K562 (cell line): ENCODE results near the gene RAB5A. TPM values are rescaled to one million over a fixed set of nuclear protein-coding genes. Genes with fewer than 3 reads are reported as not detected.

Experiments
- BHLHE40 ChIP-seq: IDR thresholded peaks from 2 replicates; pipeline ENCODE4 v1.6.1; 2011; ENCODE audit warnings: low read length, improper control_type of control experiment
- CEBPB ChIP-seq: fragments of 450-650 bp; IDR thresholded peaks from 2 replicates; pipeline ENCODE4 v1.6.1; 2016; ENCODE audit warnings: missing genetic modification characterization, missing compliant biosample characterization
- DMBX1 ChIP-seq: fragments of 250-450 bp; sonication (Bioruptor Pico); IDR thresholded peaks from 2 replicates; pipeline ENCODE4 v1.8.0; 2022; ENCODE audit warnings: inconsistent platforms, mild to moderate bottlenecking, moderate library complexity, borderline replicate concordance
- ELF4 ChIP-seq: fragments of 450-650 bp; formaldehyde crosslinking; IDR thresholded peaks from 2 replicates; pipeline ENCODE4 v1.4.0; 2022; ENCODE audit warnings: missing genetic modification characterization
- GTF2A2 ChIP-seq: IDR thresholded peaks from 2 replicates; pipeline ENCODE4 v1.6.1; 2016; ENCODE audit warnings: mild to moderate bottlenecking, missing genetic modification characterization, missing compliant biosample characterization
- HDAC3 ChIP-seq: fragments of 450-650 bp; IDR thresholded peaks from 2 replicates; pipeline ENCODE4 v1.6.1; 2018; ENCODE audit warnings: borderline replicate concordance, mild to moderate bottlenecking, moderate library complexity; ENCODE audit not compliant: partially characterized antibody
- MYC ChIP-seq, 2 experiments: fragments of 250-450 bp in 1 of 2; sonication (Bioruptor Pico) in 1 of 2; IDR thresholded peaks; 2 replicates each; pipeline versions ENCODE4 v1.5.1 to v1.6.1; 2012 to 2021; ENCODE audit warnings: low read depth in 2 of 2, borderline replicate concordance in 1 of 2, improper control_type of control experiment in 1 of 2, low read length in 1 of 2, mild to moderate bottlenecking in 1 of 2, moderate library complexity in 1 of 2
- NBN ChIP-seq: fragments of 450-650 bp; IDR thresholded peaks from 2 replicates; pipeline ENCODE4 v1.6.1; 2016; ENCODE audit warnings: low read depth, mild to moderate bottlenecking
- TAF1 ChIP-seq: IDR thresholded peaks from 2 replicates; pipeline ENCODE4 v1.6.1; 2011; ENCODE audit warnings: mild to moderate bottlenecking, low read length, moderate library complexity; ENCODE audit not compliant: insufficient read depth, control insufficient read depth, severe bottlenecking; ENCODE audit errors: extremely low read depth
- TARDBP ChIP-seq: fragments of 450-650 bp; IDR thresholded peaks from 2 replicates; pipeline ENCODE4 v1.6.1; 2016
- TRIM25 ChIP-seq: fragments of 450-650 bp; IDR thresholded peaks from 2 replicates; pipeline ENCODE4 v1.7.0; 2016; ENCODE audit warnings: borderline replicate concordance
- ZNF174 ChIP-seq: fragments of 250-450 bp; sonication (Bioruptor Pico); IDR thresholded peaks from 2 replicates; pipeline ENCODE4 v1.4.0; 2020; ENCODE audit warnings: mild to moderate bottlenecking
- ZNF232 ChIP-seq: sonication (generic); formaldehyde crosslinking; IDR thresholded peaks from 2 replicates; pipeline ENCODE4 v1.8.0; 2022; ENCODE audit warnings: mild to moderate bottlenecking, missing genetic modification reagents
- ZNF311 ChIP-seq: fragments of 250-450 bp; sonication (Bioruptor Pico); IDR thresholded peaks from 2 replicates; pipeline ENCODE4 v1.4.0; 2020; ENCODE audit warnings: mild to moderate bottlenecking, moderate library complexity
- ZNF584 ChIP-seq: fragments of 200-800 bp; sonication (Bioruptor generic); IDR thresholded peaks from 2 replicates; pipeline ENCODE4 v1.6.1; 2016; ENCODE audit warnings: low read depth, mild to moderate bottlenecking, missing genetic modification characterization, missing compliant biosample characterization
- ZNF589 ChIP-seq: fragments of 200-800 bp; sonication (Bioruptor generic); IDR thresholded peaks from 2 replicates; pipeline ENCODE4 v1.6.1; 2016; ENCODE audit warnings: low read depth, missing genetic modification characterization, missing compliant biosample characterization
- ZNF764 ChIP-seq: fragments of 250-450 bp; sonication (Bioruptor Pico); IDR thresholded peaks from 2 replicates; pipeline ENCODE4 v1.4.0; 2020; ENCODE audit warnings: low read depth, mild to moderate bottlenecking, moderate library complexity
- ZNF79 ChIP-seq: fragments of 250-450 bp; sonication (Bioruptor Pico); IDR thresholded peaks from 2 replicates; pipeline ENCODE4 v1.4.0; 2020; ENCODE audit warnings: low read depth, mild to moderate bottlenecking, moderate library complexity
- ZZZ3 ChIP-seq: fragments of 450-650 bp; IDR thresholded peaks from 2 replicates; pipeline ENCODE4 v1.6.1; 2016; ENCODE audit warnings: antibody characterized with exemption, mild to moderate bottlenecking, moderate library complexity
- polyA plus RNA-seq, 8 experiments: library from polyadenylated mRNA; depleted of rRNA in 4 of 8; stranded (reverse) in 5 of 8; unstranded in 3 of 8; fragments of >200 nt; fragmentation: Nextera tagmentation in 2 of 8; fragmentation: Illumina TruSeq in 1 of 8; extraction: Ambion mirVana in 2 of 8; extraction: Trizol in 1 of 8; gene quantifications; 2 replicates each; pipeline versions ENCODE4 v1.2.1 to v1.2.3, GENCODE V29; 2011 to 2014; ENCODE audit warnings: inconsistent platforms in 1 of 8, missing spikeins in 1 of 8
- total RNA-seq, 7 experiments: library from RNA; depleted of rRNA in 6 of 7; stranded (reverse); fragments of >200 nt in 6 of 7; fragmentation: Illumina TruSeq in 2 of 7; extraction: Trizol in 2 of 7; gene quantifications; 2 replicates each; pipeline versions ENCODE4 v1.2.1 to v1.2.3, GENCODE V29; 2011 to 2021; ENCODE audit warnings: low replicate concordance in 1 of 7
- TF ChIP-seq, protein P1 (sequence below): sonication (generic); formaldehyde crosslinking; IDR thresholded peaks from 2 replicates; pipeline ENCODE4 v1.8.0; 2022; ENCODE audit warnings: mild to moderate bottlenecking, low read depth, missing genetic modification reagents
- TF ChIP-seq, protein P2 (sequence below): IDR thresholded peaks from 2 replicates; pipeline ENCODE4 v1.6.1; 2011; ENCODE audit warnings: borderline replicate concordance, low read depth, mild to moderate bottlenecking, moderate library complexity, low read length; ENCODE audit not compliant: insufficient read depth, poor library complexity, severe bottlenecking

The RAB5A gene
- total and polyA plus RNA-seq, 9 of the 15 experiments (the other 6 are each of a cell fraction or from before 2014, with no cell fraction given): 28.3 to 64.2 (median 49.0) TPM

DNA sequence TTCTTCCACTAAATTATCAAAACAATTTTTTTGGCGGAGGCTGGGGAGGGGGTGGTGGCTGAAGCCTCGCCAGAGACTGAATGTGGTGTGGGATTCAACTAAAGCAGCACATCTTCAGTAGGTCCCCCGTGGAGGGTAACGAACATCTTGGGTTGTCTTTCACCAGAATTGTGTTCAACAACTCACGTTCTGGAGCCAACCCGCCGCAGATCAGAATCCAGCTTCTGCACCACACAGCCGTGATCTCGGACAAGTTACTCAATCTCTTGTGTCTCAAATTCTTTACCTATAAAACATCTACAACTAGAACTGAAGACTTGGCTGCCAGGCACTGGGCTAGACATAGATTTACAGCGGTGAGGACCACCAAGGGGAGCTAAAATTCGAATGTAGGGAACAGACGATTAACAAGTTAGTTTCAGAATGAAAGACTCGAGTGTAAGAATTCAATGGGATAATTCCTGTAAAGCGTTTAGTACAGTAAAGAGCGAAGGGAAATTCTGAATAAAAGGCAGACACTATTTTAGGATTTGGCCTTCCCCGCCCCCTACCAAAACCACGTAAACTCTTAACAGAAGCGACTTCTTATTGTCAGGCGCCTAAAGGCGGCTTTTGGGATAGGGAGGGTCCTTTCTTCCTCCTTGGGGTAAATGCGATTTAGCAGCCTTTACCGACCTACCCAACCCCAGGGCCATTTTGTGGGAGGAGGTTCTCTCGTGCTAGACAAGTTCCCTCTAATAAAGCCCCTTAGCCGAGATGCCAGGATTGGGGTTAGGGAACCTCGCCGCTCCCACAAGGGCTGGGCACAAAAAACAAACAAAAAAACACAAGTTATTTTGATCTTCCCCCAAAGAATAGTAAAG is 697 bp upstream of the RAB5A start (continued):
- TF ChIP-seq ELF4 (no peak), ZNF232 (CRISPR knock-in tag) (no peak), ZNF311 (CRISPR knock-in tag) (0 out of 2 replicates have a peak, but pooled peaks have one; percentile 39), NBN (no peak), ZZZ3 (no peak), MYC (IDR thresholded peaks at IDR 0.05; ENCODE audit: low read depth, low read length) (peak; percentile 46; the same call in 1 of the 2 replicates), MYC (CRISPR knock-in tag; IDR thresholded peaks at IDR 0.05; ENCODE audit: borderline replicate concordance, low read depth) (no peak; the same call in 1 of the 2 replicates), TARDBP (no peak), TAF1 (peak; percentile 31), HDAC3 (peak; percentile 61), ZNF174 (CRISPR knock-in tag) (peak; percentile 68; the same call in 1 of the 2 replicates), ZNF764 (CRISPR knock-in tag) (0 out of 2 replicates have a peak, but pooled peaks have one; percentile 60), BHLHE40 (peak; percentile 40; the same call in 1 of the 2 replicates), CEBPB (peak; percentile 57; the same call in 1 of the 2 replicates), GTF2A2 (tag) (no peak), ZNF584 (peak; percentile 28; the same call in 1 of the 2 replicates), TRIM25 (0 out of 2 replicates have a peak, but pooled peaks have one; percentile 52), ZNF589 (CRISPR knock-in tag) (peak; percentile 72; the same call in 1 of the 2 replicates), ZNF79 (CRISPR knock-in tag) (0 out of 2 replicates have a peak, but pooled peaks have one; percentile 54), DMBX1 (CRISPR knock-in tag) (0 out of 2 replicates have a peak, but pooled peaks have one; percentile 62)
- TF ChIP-seq, protein P1, sequence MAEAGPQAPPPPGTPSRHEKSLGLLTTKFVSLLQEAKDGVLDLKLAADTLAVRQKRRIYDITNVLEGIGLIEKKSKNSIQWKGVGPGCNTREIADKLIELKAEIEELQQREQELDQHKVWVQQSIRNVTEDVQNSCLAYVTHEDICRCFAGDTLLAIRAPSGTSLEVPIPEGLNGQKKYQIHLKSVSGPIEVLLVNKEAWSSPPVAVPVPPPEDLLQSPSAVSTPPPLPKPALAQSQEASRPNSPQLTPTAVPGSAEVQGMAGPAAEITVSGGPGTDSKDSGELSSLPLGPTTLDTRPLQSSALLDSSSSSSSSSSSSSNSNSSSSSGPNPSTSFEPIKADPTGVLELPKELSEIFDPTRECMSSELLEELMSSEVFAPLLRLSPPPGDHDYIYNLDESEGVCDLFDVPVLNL (CRISPR knock-in tag): no peak
- TF ChIP-seq, protein P2, sequence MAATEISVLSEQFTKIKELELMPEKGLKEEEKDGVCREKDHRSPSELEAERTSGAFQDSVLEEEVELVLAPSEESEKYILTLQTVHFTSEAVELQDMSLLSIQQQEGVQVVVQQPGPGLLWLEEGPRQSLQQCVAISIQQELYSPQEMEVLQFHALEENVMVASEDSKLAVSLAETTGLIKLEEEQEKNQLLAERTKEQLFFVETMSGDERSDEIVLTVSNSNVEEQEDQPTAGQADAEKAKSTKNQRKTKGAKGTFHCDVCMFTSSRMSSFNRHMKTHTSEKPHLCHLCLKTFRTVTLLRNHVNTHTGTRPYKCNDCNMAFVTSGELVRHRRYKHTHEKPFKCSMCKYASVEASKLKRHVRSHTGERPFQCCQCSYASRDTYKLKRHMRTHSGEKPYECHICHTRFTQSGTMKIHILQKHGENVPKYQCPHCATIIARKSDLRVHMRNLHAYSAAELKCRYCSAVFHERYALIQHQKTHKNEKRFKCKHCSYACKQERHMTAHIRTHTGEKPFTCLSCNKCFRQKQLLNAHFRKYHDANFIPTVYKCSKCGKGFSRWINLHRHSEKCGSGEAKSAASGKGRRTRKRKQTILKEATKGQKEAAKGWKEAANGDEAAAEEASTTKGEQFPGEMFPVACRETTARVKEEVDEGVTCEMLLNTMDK: no peak
